Suppressor macrophage (primary cell): ENCODE data around the gene AKAP8L.

Source experiments
- DNase-seq, 4 experiments: peaks; one replicate each; pipeline ENCODE4 v3.0.0-alpha.2; 2020 to 2022

Gene AKAP8L

DNA sequence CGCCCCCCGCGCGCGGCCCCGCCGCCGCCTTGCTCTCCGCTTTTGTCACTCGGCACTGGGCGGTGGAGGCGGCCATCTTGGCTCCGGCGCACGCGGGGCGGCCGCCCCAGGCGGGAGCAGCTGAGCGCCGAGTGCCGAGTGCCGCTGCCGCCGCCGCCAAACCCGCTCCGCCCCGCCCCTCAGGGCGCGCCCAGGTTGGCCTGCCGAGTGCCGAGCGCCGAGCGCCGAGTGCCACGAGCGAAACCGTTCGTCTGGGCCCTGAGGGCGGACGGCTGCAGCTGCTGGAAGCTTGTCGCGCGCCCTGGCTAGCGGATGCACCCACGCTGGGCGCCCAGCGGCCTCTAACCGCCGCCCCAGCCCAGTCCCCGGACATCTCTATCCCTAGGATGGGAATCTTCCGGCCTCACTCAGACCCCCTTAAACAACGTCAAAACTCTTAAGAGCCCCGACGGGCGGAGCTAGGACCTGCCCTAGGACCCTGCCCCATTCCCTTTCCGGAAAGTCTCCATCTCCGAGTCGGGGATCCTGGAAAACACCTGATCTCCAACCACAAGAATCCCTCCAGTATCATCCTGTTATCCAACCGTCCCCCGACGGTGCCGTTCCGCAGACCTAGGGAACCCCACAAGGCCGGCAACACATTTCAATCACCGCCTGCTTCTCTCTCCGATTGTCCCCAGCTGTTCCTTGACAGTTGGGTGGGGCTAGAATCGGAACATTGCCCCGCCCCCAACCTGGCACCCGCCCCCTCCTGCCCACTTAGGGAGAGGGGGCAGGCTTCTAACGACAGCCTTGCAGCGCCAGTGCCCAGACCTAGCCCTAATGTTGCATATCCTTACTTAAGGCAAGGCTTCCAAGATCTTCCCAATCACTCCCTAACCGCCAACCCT lies 14.1 kb upstream of the AKAP8L start:
- DNase-seq, result peak; percentile 94 to 97 (median 96)

DNA sequence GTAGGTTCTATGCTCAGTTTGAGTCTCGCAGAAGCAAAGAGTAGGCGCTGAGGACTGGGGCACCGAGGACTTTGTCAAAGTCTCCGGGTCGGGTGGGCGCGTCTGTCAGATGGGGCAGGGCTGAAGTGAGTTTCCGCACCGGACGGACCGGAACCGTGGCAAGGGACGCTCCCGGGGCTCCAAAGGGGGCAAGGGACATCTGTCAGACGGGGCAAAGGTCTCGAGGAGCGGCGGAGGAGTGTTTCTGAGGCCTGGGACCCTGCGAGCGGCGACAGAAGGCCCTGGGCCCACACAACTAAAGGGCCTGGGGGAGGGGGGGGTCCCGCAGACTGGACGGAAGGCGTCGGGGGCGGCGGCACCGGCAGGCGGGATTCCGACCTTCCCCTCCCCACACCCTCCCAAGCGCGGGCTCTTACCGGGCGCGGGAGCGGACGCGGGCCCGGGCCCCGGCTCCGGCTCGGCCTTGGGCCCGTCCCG lies 13.3 kb upstream of the AKAP8L start:
- DNase-seq, result peak in 3 of 4 experiments; percentile 16 to 48 (median 23)

DNA sequence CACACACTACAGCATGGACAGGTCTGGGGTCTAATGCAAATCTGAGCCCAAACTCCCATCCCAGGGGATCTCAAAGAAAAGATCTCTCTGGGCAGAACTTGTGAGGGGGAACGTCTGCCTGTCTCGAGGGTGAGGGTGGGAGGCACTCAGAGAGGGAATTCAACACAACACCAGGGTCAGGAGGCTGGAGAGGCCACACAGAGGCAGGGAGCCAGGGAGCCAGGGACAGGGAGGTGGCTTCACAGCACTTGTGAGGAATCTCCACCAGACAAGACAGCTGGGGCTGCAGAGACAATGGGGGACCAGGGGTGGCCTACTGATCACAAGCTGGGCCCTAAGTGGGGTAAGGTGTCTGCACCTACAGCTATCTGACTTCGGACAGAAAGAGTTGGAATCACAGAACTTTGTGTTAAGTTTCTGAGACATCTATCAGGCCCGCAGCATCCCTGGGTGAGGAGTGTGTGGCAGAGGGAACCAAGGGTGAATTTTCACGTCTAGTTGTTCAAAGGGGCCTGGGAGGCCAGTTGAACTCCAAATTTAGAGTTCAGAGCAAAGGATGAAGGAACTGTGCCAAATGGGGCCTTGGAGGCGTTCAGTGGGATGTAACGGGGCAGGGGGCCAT lies 12.7 kb upstream of the AKAP8L start:
- DNase-seq, result no peak

DNA sequence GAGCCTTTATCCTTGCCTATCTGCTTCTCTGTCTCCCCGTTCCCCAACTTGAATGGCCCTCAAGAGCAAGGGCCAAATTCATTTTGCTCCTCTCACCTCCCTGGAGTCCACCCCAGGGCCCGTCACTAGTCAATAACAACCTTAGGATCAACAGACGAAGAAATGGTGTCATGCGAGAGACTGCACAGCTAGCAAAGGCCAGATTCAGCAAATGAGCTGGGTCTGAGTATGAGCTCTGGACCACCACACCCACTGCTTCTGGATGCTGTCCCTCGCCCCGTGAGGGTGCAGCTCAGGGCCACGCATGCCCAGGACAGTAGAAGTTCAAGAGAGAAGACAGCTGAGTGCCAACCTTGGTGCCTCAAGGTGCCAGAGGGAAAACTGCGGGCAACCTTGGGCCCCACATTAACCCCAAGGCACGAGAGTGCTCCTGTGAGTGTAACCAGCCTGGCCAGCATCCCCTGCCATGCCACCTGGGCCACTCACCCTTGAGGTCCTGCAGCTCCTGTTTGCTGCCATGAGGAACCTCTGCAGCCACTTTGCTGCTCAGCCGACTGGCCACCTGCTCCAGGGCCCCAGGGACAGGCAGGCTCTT lies 11.8 kb upstream of the AKAP8L start:
- no peak for DNase-seq

DNA sequence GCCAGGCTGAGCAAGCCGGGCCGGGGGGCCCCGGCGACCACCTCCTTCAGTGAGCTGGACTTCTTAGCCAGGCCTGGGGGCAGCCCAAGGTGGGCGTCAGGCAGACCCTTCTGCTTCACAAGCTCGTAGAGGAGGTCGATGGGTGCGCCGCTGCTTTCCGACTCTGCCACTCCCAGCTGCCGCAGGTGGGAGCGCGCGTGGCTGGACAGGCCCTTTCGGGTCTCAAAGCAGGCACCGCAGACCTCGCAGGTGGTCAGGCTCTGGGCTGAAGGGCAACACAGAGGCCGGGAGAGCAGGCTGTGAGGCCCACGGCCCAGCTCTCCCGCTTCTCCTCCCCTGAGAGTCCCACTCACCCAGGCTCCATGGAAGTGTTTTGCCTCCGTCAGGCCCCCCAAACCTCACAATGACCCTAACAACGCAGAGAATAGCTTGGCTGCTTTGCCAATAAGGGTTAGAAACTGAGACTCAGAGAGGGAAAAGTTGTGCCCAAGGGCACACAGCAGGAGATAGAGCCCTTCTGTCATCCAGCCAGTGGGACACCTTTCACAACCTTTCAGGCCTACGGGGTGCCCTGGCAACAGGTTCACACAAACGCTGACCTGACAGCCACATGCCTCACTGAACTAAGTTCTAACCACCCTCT lies 11.2 kb upstream of the AKAP8L start:
- no peak for DNase-seq

DNA sequence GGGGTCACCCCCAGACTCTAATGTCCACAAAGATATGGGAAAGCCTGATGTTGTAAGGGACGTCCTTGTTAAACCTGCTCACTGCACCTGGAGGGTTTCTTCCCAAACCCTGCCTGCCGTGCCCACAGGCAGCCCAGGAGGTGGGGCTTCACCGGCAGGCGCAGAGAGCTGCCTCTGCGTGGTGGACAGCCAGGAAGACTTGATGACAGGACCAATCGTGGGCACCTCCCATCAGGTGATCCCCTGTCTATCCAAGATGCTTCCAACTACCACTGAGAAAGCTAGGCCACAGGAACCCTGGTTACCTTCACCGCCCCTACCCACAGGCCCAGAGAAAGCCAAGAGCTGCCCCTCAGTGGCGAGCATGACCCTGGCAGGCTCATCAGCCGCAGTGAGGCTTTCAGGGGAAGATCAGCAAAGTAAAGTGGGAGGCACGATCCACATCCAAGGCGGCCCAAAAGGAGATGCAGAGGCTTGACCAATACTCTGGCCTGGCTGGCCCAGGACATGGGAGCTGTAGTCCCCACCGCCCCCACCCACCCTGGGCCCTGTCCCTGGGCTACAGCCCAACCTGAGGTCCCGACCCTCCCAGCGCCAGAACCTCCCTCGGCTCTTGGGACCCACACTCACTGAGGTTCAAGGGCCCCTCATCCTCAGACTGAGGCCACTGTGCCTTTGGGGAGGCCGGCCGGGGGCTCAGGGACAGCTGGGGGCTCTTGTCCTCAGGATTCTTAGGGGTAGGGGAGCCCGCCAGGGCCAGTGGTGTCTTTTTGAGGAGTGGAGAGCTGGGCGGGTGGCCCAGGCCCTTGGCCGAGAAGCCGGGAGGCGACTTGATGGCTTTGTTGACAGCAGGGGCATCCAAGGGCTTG lies 10.4 kb upstream of the AKAP8L start:
- no peak for DNase-seq

DNA sequence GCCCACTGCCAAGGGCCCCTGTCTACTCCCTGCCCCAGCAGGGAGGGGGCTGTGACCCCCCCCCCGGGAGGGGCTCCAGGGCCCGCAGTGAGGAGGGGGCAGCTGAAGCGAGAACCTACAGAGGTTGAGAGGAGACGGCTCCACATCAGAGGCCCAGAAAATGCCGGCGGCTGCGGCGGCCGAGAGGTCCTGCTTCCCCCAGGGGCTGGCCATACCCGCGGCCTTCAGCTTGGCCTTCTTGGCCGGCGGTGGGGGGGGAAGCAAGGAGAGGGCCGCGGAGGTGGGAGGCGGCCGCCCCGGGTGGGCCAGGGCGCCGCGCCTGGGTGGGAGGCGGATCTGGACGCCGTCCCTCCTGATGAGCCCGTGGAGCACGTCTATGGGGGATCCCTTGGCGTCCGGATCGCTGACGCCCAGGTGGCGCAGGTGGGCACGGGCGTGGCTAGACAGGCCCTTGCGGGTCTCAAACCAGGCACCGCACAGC lies 9.2 kb upstream of the AKAP8L start:
- no peak for DNase-seq

- DNase-seq, result no peak
Observed at GRCh38 chr19:15427350-15427700, 8.5 kb upstream of the AKAP8L start.

DNA sequence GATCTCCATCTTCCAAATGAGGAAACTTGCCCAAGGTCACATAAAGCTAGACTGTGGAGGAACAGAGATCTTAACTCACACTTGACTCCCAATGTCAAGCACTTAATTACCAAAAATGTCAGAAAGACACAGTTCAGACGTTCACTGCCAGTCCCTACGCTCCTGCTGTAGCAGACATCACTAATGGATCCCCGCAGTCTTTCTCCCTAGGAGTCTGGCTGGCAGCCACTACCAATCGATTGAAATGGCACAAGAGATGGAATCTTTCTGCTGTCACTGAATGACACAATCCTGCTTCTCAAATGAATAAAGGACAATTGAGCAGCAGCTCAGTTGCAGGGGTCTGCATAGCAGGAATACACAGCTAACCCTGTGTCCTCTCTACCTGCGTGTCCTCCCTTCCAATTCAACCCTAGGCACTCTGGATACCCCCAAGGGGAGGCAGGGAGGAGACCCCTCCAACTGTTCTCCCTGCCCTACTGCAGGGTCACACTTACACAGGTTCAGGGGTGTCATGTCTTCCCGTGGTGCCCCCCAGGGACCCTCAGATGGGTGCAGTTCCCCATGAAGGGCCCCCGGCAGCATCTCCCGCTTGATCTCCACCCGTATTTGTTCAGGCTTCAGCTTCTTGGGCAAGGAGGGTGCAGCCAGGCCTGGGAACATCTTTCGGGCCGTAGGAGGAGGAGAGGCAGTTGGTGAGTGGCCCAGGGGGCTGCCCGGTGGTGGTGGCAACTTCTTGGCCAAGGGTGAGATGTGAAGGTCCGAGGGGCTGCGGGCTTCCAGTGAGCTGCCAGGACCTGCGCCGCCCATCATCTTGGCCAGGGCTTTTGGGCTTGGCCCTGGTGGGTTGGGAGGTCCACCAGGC lies 7.9 kb upstream of the AKAP8L start:
- no peak for DNase-seq

GRCh38 chr19:15425321-15425950 lies 6.6 kb upstream of the AKAP8L start:
- DNase-seq, result no peak

DNA sequence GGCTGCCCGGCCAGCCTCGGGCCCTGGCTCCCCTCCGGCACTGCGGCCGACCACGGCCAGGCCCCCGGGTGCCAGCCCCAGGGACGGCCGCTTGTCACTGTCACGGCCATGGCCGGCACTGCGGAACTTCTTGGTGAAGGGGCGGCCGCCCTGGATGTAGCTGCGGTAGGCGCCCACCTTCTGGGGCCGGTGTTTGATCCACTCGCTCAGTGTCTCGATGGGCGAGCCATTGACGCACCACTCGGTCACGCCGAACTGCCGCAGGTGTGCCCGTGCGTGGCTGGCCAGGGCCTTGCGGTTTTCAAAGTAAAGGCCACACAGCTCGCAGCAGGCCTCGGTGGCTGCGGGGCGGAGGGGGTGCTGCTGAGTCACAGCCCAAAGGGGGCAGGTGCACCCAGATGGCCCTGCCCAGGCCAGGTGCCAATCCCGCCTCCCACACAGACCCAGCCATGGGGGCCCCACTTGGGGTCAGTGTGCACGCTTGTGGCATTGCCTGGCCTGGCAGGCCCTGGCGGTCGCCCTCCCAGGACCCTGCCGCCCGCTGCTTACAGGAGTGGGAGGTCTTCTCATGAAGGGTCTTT lies 6.0 kb upstream of the AKAP8L start:
- no peak for DNase-seq

- no peak for DNase-seq
Observed at GRCh38 chr19:15424121-15424520, 5.3 kb upstream of the AKAP8L start.

DNA sequence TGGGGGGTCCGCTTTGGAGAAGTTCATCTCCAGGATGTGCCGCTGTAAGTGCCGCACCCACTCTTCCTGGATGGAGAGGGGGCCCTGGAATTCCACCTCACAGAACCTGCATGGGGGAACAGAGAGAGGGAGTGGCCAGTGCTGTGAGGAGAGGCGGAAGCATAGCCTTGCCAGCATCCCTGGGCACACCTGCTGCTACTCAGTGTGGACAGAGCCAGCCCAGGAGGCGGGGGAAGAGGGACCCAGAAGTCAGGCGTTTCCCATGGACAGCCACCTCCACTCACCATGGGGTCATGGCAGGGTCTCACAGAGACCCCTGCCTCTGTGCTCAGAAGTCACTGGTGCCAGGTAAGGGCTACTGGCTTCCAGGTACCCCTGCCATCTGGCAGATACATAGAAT lies 4.3 kb upstream of the AKAP8L start:
- DNase-seq, result no peak

DNA sequence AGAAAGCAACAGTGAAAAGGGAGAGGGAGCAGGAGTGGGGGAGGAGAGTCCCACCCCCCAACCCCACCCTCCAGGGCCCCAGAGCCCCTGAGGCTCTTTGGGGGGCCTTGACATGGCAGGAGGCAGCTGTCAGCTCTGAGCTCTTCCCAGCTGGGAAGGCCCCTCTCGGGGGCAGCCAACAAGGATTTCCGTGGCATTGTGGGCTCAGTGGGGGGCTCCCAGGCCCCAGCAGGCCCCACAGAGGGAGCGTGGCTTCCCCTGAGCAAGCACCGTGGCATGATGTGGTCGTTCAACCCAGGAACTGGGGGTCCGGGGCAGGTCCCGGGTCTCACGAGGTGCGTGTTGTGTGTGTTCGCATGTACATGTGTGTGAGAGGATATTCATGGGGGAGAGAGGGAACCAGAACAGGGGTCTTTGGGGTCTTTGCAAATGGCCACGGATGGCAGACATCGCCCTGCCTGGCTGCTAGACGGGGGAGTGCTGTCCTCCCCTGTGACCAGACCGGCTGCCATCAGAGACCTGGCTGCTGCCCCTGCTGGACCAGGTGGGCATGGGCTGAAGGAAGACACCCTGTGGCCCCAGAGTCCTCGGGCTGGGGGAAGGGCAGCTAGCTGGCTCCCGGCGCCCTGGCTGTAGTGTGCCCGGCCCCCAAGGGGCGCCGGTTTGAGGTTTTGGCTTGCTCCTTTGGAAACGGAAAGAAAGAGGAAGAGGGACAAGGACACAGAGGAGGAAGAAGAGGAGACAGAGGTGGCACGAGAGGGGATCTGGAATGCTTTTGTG lies 3.7 kb upstream of the AKAP8L start:
- no peak for DNase-seq

DNA sequence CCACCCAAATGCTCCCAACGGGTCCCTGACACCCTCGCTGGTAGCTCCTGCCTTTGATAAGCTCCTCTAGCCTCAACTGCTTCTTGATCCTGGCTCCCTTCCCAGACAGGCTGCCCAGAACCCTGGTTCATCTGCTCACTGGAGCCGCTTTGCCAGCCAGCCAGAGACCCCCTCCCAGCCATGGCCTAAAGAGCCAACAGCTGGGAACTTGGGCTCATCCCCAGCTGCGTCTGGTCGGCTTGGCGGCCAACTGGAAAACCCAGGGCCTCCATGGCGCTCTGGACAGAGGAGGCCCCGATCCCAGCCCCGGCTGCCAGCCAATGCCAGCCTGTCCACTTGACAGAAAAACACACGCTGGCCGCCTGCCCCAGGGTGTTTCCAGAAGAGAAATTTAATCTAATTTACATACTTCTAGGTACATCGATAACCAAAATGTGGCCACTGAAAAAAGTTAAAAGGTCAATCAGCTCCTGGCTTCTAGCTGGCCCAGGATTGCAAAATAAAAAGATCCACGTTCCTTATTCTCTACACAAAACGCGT lies 3.0 kb upstream of the AKAP8L start:
- no peak for DNase-seq

DNA sequence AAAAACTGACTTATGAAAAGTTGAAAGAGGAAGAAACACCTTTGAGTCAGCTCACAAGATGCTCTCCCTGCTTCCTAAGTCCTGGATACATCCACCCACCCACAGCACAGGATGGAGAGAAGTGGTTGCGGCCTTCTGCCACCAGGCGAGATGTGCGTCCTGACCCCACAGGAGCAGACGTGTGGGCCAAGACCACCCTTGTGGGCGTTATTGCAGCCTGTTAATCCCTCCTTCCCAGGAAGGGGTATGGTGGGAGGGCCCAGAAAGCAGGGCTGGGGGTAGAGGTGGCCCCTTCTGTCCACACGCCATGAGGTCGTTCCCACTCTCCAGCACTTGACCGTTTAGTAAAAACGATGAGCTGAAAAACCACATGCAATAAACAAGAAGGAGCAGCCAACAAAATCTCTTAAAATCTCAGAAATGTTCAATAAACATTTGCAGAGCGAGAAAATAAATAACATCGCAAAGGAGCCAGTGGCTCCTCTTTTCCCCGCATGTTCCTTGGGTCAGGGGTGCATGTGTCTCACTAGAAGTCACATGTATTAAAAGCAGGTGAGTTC lies 2.4 kb upstream of the AKAP8L start:
- DNase-seq, result no peak

DNA sequence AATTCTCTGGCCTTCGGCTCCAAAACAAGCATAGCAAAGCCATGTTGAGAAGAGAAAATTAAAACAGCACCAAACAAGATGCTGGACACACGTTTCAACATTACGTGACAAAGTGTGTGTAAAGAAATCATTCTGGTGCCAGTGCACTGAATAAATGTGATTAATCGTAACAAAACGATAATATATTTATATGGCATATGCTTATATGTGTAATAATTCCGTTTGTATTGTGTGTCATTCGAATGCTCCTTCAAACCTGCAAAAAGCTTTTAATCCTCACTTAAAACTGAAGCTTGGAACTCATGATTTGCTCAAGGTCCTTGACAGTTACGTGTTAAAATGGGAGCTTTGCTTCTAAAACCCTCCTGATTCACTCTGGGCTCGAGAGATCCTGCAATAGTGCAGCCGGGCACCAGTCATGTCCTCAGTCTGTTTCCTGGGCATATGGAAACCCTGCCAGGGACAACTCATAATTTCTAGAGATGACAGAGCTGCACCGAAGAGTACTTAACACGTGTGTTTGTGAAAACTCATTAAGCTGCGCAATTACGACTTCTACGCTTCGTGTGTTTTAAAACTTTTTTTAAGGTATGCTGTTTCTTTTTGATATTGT lies 731 bp upstream of the AKAP8L start:
- DNase-seq, result no peak

GRCh38 chr19:15418231-15418578 lies 583 bp downstream of the AKAP8L start:
- no peak for DNase-seq
